Gastroesophageal sphincter (tissue), 4 donors: ENCODE measurements around the gene GRK1. TPM values are rescaled to one million over a fixed set of nuclear protein-coding genes. Genes with fewer than 3 reads are reported as not detected.
"Not testable (repeated sequence)": the region's sequence is repeated elsewhere in the genome, so short reads cannot be mapped to it uniquely, and the experiment has no call there.

Source experiments
- ATAC-seq: fragments of 150-250 bp; one replicate; pipeline ENCODE4 v1.9.1; 2016; ENCODE audit warnings: mild to moderate bottlenecking, moderate library complexity
- H3K27ac ChIP-seq, 4 donors: fragments of 200-600 bp; sonication (generic) in 3 of 4; 1 replicate in 3 of 4; 2 replicates in 1 of 4; pipeline ENCODE4 v1.5.1; 2016 to 2019
- H3K27me3 ChIP-seq: fragments of 200-600 bp; sonication (generic); one replicate; pipeline ENCODE4 v1.5.1; 2019
- H3K36me3 ChIP-seq, 2 donors: fragments of 200-600 bp; sonication (generic); one replicate each; pipeline ENCODE4 v1.5.1; 2019; ENCODE audit warnings: control low read depth in 1 of 2
- H3K4me1 ChIP-seq, 3 donors: fragments of 200-600 bp; sonication (generic); 1 replicate in 2 of 3; 2 replicates in 1 of 3; pipeline ENCODE4 v1.5.1; 2016 to 2019; ENCODE audit warnings: control low read depth in 2 of 3
- H3K4me3 ChIP-seq, 2 donors: fragments of 200-600 bp; sonication (generic); one replicate each; pipeline ENCODE4 v1.5.1; 2019; ENCODE audit warnings: mild to moderate bottlenecking in 1 of 2, moderate library complexity in 1 of 2
- H3K9me3 ChIP-seq, 3 donors: fragments of 200-600 bp; sonication (generic); one replicate each; pipeline ENCODE4 v1.5.1; 2017 to 2019; ENCODE audit warnings: control low read depth in 2 of 3
- EP300 ChIP-seq: sonication (generic); formaldehyde crosslinking; IDR thresholded peaks from one replicate; pipeline ENCODE4 v1.6.1; 2017; ENCODE audit warnings: antibody characterized with exemption, mild to moderate bottlenecking
- POLR2A ChIP-seq, 2 donors: fragments of 450-650 bp; IDR thresholded peaks; one replicate each; pipeline ENCODE4 v1.6.1; 2017; ENCODE audit warnings: antibody characterized with exemption in 2 of 2, mild to moderate bottlenecking in 2 of 2, moderate library complexity in 1 of 2
- POLR2AphosphoS5 ChIP-seq: sonication (generic); formaldehyde crosslinking; IDR thresholded peaks from one replicate; pipeline ENCODE4 v1.6.1; 2017; ENCODE audit warnings: antibody characterized with exemption
- WGBS, 2 donors: methylation state at CpG; one replicate each; pipeline ENCODE4 v1.1.5; 2018; ENCODE audit warnings: low coverage in 1 of 2; 5-methylcytosine and 5-hydroxymethylcytosine counted together
- total RNA-seq, 4 donors: library from RNA; depleted of rRNA; stranded (reverse); fragments of >200 nt; gene quantifications; one replicate each; pipeline ENCODE4 v1.1.0, GENCODE V29; 2016
- TF ChIP-seq, protein P1 (sequence below), 4 experiments: fragments of 200-600 bp in 2 of 4; fragments of 450-650 bp in 2 of 4; sonication (generic) in 1 of 4; IDR thresholded peaks; one replicate each; pipeline ENCODE4 v1.5.1; 2017 to 2019; ENCODE audit warnings: antibody characterized with exemption in 4 of 4, mild to moderate bottlenecking in 2 of 4, moderate library complexity in 2 of 4

GRK1 gene
- total RNA-seq, 4 donors from 2014 or later: 0.15 TPM; not detected in 3

- Histone ChIP-seq H3K9me3 (no peaks in the 10 kb centered on the region), H3K27ac (no peak overlapping the region), H3K36me3 (no peaks in the 10 kb centered on the region), H3K4me1 (peaks cover 0 to 9% (median 0%) of the 10 kb centered on the region in 3 donors), H3K27me3 (peaks cover 12% of the 10 kb centered on the region), H3K4me3 (no peak overlapping the region)
- ATAC-seq: no peak
- TF ChIP-seq EP300: no peak
- TF ChIP-seq POLR2AphosphoS5: no peak
- no peak for TF ChIP-seq POLR2A (IDR thresholded peaks at IDR 0.05)
- TF ChIP-seq, protein P1, sequence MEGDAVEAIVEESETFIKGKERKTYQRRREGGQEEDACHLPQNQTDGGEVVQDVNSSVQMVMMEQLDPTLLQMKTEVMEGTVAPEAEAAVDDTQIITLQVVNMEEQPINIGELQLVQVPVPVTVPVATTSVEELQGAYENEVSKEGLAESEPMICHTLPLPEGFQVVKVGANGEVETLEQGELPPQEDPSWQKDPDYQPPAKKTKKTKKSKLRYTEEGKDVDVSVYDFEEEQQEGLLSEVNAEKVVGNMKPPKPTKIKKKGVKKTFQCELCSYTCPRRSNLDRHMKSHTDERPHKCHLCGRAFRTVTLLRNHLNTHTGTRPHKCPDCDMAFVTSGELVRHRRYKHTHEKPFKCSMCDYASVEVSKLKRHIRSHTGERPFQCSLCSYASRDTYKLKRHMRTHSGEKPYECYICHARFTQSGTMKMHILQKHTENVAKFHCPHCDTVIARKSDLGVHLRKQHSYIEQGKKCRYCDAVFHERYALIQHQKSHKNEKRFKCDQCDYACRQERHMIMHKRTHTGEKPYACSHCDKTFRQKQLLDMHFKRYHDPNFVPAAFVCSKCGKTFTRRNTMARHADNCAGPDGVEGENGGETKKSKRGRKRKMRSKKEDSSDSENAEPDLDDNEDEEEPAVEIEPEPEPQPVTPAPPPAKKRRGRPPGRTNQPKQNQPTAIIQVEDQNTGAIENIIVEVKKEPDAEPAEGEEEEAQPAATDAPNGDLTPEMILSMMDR (IDR thresholded peaks at IDR 0.05): no peak
- WGBS, 2 donors: 98% methylated on average over 6 of the region's 9 CpGs; no CpG with 5 or more reads in 1 of the 2 donors
These were observed 78.0 kb downstream of the GRK1 start for GRCh38 chr13:113745059-113745458.

DNA sequence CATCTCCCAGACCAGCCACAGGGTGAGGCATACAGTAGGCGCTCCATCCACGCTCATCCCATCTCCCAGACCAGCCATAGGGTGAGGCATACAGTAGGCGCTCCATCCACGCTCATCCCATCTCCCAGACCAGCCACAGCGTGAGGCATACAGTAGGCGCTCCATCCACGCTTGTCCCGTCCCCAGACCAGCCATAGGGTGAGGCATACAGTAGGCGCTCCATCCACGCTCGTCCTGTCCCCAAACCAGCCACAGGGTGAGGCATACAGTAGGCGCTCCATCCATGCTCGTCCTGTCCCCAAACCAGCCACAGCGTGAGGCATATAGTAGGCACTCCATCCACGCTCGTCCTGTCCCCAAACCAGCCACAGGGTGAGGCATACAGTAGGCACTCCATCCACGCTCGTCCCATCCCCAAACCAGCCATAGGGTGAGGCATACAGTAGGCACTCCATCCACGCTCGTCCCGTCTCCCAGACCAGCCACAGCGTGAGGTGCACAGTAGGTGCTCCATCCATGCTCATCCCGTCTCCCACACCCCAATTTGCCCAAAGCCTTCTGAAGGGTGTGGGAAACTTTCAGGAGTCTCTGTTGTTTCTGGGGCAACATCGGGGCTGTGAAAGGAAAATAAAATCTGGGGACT, 78.6 kb downstream of the GRK1 start:
- H3K4me3 ChIP-seq, ATAC-seq, H3K27ac ChIP-seq, H3K9me3 ChIP-seq, H3K27me3 ChIP-seq, H3K4me1 ChIP-seq, H3K36me3 ChIP-seq: not testable (repeated sequence)
- WGBS, 2 donors: 72% methylated on average over 2 of the region's 24 CpGs; no CpG with 5 or more reads in 1 of the 2 donors

DNA sequence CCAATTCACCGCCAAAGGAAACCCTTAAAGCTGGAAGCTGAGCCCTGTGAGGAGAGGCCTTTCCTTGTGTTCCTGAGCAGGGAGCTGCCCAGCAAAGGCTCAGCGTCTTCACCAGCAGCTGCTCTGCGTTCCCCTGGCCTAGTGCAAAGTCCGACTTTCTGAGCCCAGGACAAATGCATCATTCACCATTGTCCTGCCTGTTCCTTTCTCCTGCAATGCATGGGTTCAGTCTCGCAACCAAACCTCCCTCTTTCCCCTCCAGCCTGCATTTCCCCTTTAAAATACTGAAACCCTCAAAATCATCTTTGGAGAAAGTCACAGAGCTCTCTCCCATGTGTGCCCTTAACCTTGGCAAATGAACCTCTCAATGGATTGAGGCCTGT, 79.1 kb downstream of the GRK1 start:
- no peaks in the 10 kb centered on the region for H3K36me3 ChIP-seq
- H3K9me3 ChIP-seq: no peaks in the 10 kb centered on the region
- peaks cover 6% of the 10 kb centered on the region for H3K27me3 ChIP-seq
- WGBS, 2 donors: 58 to 100% methylated on average over 1 to 4 of the region's 5 CpGs
- TF ChIP-seq EP300: no peak
- no peak for TF ChIP-seq POLR2A (IDR thresholded peaks at IDR 0.05)
- TF ChIP-seq POLR2AphosphoS5: no peak
- TF ChIP-seq, protein P1 (IDR thresholded peaks at IDR 0.05): no peak
- H3K4me1 ChIP-seq: peaks cover 0 to 9% (median 0%) of the 10 kb centered on the region in 3 donors
- no peak overlapping the region for H3K27ac ChIP-seq
- H3K4me3 ChIP-seq: no peak overlapping the region
- ATAC-seq: no peak

DNA sequence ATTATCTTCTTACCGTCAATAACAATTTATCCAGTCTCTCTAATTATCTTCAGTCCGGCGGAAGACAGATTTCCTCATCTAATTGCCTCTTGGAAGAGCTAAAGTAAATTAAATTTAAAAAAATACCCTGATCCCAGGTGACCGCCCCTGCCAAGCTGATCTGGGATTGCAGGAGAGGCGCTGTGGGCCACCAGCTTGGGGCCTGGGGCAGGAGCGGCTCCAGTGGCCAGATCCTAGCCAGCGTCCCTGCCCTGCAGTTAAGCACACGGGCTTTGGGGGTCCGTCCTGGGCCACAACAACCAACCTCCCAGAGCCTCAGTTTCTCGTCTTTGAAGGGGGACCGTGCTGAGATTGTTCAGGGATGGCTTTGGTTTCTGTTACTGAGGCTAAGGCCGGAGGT, 79.7 kb downstream of the GRK1 start:
- WGBS, 2 donors: 0 to 42% methylated on average over 1 of the region's 12 CpGs
- Histone ChIP-seq H3K9me3 (no peaks in the 10 kb centered on the region), H3K4me3 (no peak overlapping the region), H3K27me3 (peaks cover 6% of the 10 kb centered on the region), H3K27ac (no peak overlapping the region), H3K4me1 (peaks cover 0 to 9% (median 0%) of the 10 kb centered on the region in 3 donors), H3K36me3 (no peaks in the 10 kb centered on the region)
- TF ChIP-seq POLR2A (IDR thresholded peaks at IDR 0.05): no peak
- TF ChIP-seq POLR2AphosphoS5: no peak
- no peak for TF ChIP-seq EP300
- TF ChIP-seq, protein P1 (IDR thresholded peaks at IDR 0.05): no peak
- no peak for ATAC-seq

DNA sequence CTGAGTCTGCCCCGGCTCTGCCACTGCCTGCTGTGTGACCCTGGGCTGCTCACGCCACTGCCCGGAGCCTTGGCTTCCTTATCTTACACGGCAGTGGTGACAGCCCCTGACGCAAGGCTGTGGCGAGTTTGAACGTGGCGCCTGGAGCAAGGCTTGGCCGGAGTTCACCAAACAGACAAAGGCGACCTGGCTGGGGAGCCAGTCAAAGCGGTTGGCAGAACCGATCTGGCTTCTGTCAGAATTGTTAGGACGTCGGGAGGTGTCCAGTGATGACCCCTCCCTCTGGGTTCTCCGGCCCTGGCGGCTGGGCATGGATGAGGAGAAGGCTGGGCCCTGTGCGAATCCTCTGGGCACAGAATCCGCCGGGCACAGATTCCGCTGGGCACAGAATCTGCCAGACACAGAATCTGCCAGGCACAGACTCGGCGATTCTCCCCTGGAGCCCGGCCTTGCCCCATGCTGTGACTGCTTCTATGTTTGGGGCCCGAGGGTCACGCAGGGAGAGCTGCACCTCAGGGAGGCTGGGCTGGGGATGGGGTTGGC, 80.3 kb downstream of the GRK1 start:
- Histone ChIP-seq H3K9me3 (no peaks in the 10 kb centered on the region), H3K4me1 (peaks cover 0 to 3% (median 0%) of the 10 kb centered on the region in 3 donors), H3K27me3 (peaks cover 6% of the 10 kb centered on the region), H3K36me3 (no peaks in the 10 kb centered on the region), H3K27ac (no peak overlapping the region), H3K4me3 (no peak overlapping the region)
- peak; percentile 24 for ATAC-seq
- no CpG with 5 or more reads among the region's 25 CpGs for WGBS, 2 donors
- TF ChIP-seq POLR2A (IDR thresholded peaks at IDR 0.05) (no peak), EP300 (no peak), POLR2AphosphoS5 (no peak)
- TF ChIP-seq, protein P1 (IDR thresholded peaks at IDR 0.05): no peak
